A549 (cell line): ENCODE data around the gene SLC31A1.

Experiments used
- BHLHE40 ChIP-seq: IDR thresholded peaks from 2 replicates; pipeline ENCODE4 v1.6.1; 2012; ENCODE audit warnings: low read depth, low read length, inconsistent platforms
- CEBPB ChIP-seq, 2 experiments: fragments of >200 bp in 1 of 2; sonication (Bioruptor Twin) in 1 of 2; formaldehyde crosslinking in 1 of 2; IDR thresholded peaks; 2 replicates each; pipeline ENCODE4 v1.6.1; 2012 to 2016
- ESRRA ChIP-seq: fragments of 150-350 bp; IDR thresholded peaks from 2 replicates; pipeline ENCODE4 v1.6.1; 2014; ENCODE audit warnings: mild to moderate bottlenecking, low read length, borderline replicate concordance
- FOSB ChIP-seq: fragments of 250-450 bp; sonication (Bioruptor Pico); IDR thresholded peaks from 2 replicates; pipeline ENCODE4 v1.5.0; 2020; ENCODE audit warnings: mild to moderate bottlenecking, moderate library complexity
- HDAC2 ChIP-seq: fragments of 200-600 bp; sonication (generic); IDR thresholded peaks from 2 replicates; pipeline ENCODE4 v1.6.1; 2016
- KDM1A ChIP-seq: fragments of 200-600 bp; sonication (generic); IDR thresholded peaks from 2 replicates; pipeline ENCODE4 v1.6.1; 2016; ENCODE audit warnings: low read depth, mild to moderate bottlenecking
- MAFK ChIP-seq: fragments of 450-650 bp; IDR thresholded peaks from 2 replicates; pipeline ENCODE4 v1.6.1; 2014; ENCODE audit not compliant: partially characterized antibody
- MAZ ChIP-seq: fragments of 150-350 bp; IDR thresholded peaks from 2 replicates; pipeline ENCODE4 v1.6.1; 2014; ENCODE audit warnings: antibody characterized with exemption, low read depth, low read length, borderline replicate concordance
- POLR2A ChIP-seq: IDR thresholded peaks from 2 replicates; pipeline ENCODE4 v1.6.1; 2012; ENCODE audit warnings: mild to moderate bottlenecking, low read length
- RAD21 ChIP-seq, 2 experiments: fragments of >200 bp in 1 of 2; sonication (Bioruptor Twin) in 1 of 2; formaldehyde crosslinking in 1 of 2; IDR thresholded peaks in 1 of 2; conservative IDR thresholded peaks in 1 of 2; 2 replicates in 1 of 2; 3 replicates in 1 of 2; pipeline ENCODE4 v1.6.1; 2012 to 2018; ENCODE audit warnings: inconsistent platforms in 1 of 2
- RARB ChIP-seq: fragments of 250-450 bp; sonication (Bioruptor Pico); IDR thresholded peaks from 2 replicates; pipeline ENCODE4 v1.8.0; 2021; ENCODE audit warnings: mild to moderate bottlenecking, moderate library complexity
- TF ChIP-seq, protein P1 (sequence below): fragments of >200 bp; sonication (Bioruptor Twin); formaldehyde crosslinking; IDR thresholded peaks from 3 replicates; pipeline ENCODE4 v1.5.1; 2016
- TF ChIP-seq, protein P2 (sequence below): IDR thresholded peaks from 2 replicates; pipeline ENCODE4 v1.6.1; 2012

GRCh38 chr9:113267911-113268566 is 46.7 kb downstream of the SLC31A1 start:
- TF ChIP-seq, protein P1, sequence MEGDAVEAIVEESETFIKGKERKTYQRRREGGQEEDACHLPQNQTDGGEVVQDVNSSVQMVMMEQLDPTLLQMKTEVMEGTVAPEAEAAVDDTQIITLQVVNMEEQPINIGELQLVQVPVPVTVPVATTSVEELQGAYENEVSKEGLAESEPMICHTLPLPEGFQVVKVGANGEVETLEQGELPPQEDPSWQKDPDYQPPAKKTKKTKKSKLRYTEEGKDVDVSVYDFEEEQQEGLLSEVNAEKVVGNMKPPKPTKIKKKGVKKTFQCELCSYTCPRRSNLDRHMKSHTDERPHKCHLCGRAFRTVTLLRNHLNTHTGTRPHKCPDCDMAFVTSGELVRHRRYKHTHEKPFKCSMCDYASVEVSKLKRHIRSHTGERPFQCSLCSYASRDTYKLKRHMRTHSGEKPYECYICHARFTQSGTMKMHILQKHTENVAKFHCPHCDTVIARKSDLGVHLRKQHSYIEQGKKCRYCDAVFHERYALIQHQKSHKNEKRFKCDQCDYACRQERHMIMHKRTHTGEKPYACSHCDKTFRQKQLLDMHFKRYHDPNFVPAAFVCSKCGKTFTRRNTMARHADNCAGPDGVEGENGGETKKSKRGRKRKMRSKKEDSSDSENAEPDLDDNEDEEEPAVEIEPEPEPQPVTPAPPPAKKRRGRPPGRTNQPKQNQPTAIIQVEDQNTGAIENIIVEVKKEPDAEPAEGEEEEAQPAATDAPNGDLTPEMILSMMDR, result no peak
- TF ChIP-seq POLR2A (no peak), CEBPB (IDR thresholded peaks at IDR 0.05) (no peak), MAFK (no peak), ESRRA (no peak), FOSB (no peak), RAD21 (conservative IDR thresholded peaks at IDR 0.05 in 1 of 2, IDR thresholded peaks at IDR 0.05 in 1 of 2) (no peak), RARB (CRISPR knock-in tag) (no peak), BHLHE40 (no peak), MAZ (no peak), HDAC2 (no peak), KDM1A (no peak)
- TF ChIP-seq, protein P2, sequence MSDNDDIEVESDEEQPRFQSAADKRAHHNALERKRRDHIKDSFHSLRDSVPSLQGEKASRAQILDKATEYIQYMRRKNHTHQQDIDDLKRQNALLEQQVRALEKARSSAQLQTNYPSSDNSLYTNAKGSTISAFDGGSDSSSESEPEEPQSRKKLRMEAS, result no peak
